ENCODE results near the gene BROX.
"Not testable (repeated sequence)": the region's sequence is repeated elsewhere in the genome, so short reads cannot be mapped to it uniquely, and the experiment has no call there.

Gene BROX, protein sequence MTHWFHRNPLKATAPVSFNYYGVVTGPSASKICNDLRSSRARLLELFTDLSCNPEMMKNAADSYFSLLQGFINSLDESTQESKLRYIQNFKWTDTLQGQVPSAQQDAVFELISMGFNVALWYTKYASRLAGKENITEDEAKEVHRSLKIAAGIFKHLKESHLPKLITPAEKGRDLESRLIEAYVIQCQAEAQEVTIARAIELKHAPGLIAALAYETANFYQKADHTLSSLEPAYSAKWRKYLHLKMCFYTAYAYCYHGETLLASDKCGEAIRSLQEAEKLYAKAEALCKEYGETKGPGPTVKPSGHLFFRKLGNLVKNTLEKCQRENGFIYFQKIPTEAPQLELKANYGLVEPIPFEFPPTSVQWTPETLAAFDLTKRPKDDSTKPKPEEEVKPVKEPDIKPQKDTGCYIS

DNA sequence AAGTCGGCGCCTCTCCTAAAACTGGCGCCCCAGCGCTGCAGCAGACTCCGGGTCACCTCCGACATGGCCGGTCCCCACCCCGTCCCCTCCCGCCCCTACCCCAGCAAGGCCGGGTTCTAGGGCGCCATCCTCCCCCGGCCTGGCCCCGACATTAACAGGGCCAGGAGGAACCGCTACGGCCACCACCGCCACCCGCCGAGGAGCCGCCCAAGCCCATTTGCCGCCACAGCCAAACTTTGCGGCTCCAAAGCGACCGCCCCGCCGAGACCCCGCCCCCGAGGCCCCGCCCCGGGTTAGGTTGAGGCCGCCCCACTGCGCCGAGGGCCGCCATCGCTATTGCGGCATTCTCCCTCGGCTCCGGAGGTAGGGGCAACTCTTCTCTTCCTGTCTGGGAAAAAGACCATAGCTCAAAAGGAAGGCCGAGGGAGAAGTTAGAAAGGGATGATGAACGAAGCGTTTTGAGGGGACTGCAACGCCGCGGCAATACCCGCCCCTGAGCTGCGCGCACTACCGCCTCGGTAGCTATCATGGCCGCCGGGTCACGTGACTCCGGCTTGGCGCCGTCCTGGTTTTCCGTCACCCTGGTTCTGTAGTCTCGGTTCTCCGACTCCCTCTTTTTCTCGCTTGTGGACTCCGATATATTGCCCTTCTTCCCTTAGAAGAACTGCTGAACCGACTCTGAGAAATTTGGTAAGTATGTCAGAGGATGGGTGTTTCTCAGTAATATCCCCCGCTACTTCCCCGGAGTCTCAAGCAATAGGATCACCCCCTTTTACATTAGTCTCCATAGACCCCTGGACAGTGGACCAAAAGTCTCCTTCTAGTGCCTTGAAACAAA, at the start of gene BROX, which contains the start of gene AIDA:
TSS of gene BROX (plus strand) at position 312 of the 838 bp plus-strand sequence. CDS start 3,136 bp downstream, outside the sequence.
TSS of gene AIDA (minus strand) at position 239 of the 838 bp plus-strand sequence. CDS start at position 65, 174 bp downstream.
- H3K27me3 Mint-ChIP-seq: no peaks in the 10 kb centered on the region
- peaks cover 47% of the 10 kb centered on the region for H3K4me1 Mint-ChIP-seq
- peak; percentile 93 for ATAC-seq
- no peaks in the 10 kb centered on the region for H3K9me3 Mint-ChIP-seq
- H3K27ac Mint-ChIP-seq: peak within 1 kb of the TSS; percentile 99
- H3K36me3 Mint-ChIP-seq: peaks cover 27% of the 10 kb centered on the region
- peak within 1 kb of the TSS; percentile 94 for H3K4me3 Mint-ChIP-seq

DNA sequence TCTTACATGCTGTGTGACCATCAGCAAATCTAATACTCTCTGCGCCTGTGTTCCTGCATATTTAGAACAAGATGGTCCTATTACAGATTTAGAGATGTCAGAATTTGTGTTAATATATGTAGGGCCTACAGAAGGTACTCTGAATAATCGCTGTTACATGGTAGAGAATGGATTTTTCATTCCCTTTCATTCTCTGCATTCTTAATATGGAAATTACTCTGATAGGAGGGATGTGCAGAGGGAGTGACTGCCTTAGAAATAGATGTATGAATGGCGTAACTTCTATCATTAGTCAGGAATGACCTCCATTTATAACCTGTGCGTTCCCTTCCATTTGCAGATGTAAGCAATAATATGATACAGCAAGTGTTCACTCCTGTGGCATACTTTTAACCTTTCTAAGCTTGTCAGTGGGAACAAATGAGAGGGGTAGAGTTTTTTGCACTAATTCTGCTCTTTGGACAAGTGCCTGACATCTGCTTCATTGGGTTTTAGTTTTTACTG, 48.9 kb upstream of the BROX start:
- peaks cover 49% of the 10 kb centered on the region for H3K36me3 Mint-ChIP-seq
- no peak overlapping the region for H3K27ac Mint-ChIP-seq
- peaks cover 2% of the 10 kb centered on the region for H3K4me1 Mint-ChIP-seq
- H3K4me3 Mint-ChIP-seq: no peak overlapping the region
- no peaks in the 10 kb centered on the region for H3K27me3 Mint-ChIP-seq
- no peaks in the 10 kb centered on the region for H3K9me3 Mint-ChIP-seq
- no peak for ATAC-seq

DNA sequence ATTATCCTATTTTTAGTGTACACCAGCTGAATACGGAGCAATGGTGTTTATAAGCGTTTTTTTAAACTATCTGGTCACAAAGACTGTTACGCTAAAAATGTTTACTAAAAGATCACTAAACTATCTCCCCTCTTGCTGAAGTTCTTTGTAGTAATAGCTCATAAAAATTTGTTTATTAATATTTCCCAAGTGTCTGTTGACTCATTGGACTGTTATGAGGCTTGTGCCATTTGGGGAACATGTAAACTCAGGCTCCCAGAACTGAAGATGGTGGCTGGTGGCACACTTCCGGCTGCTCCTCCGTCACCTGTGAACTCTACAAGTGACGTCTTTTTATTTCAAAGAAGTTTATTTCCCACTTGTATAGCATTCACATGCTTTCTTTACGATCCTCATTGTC, 46.4 kb upstream of the BROX start:
- ATAC-seq: no peak
- Mint-ChIP-seq H3K27me3 (no peaks in the 10 kb centered on the region), H3K9me3 (no peaks in the 10 kb centered on the region), H3K4me1 (no peaks in the 10 kb centered on the region), H3K36me3 (peaks cover 31% of the 10 kb centered on the region), H3K27ac (no peak overlapping the region), H3K4me3 (no peak overlapping the region)

DNA sequence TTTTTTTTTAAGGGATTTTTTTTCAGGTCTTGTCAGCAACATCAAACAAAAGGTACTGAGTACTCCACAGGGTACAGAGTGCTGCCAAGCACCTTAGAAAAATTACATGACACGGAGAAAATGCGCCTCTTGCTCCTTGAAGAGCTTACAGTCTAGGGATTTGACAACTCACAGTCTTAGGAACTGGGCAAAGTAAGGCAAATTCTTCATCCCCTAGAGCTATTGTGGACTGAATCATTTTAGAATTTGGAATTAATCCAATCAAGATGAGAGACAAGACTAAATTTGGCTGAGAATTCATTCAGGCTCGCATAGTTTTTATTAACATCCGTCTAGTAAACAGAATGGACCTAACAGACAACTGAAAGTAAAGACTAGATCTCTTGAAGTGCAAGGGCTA, 44.2 kb upstream of the BROX start:
- not testable (repeated sequence) for H3K27ac Mint-ChIP-seq, H3K4me1 Mint-ChIP-seq
- H3K36me3 Mint-ChIP-seq: peaks cover 35% of the 10 kb centered on the region

DNA sequence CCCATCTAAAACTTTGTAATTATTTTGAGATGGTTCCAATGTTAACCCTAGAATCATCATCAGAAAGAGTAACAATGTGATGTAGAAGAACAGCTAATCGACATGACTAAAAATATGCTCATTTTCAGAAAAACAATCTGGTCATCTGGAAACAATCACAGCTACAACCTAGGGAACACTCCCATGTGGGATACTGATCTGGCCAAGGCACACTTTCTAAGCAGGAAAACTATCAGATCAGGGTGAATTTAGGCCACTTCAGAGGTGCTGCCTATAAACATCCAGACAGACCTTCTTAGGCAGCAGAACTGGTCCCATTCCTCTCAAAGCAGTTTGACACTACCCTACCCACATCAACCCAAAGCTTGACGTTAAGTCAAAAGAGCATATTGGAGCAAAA, 43.3 kb upstream of the BROX start:
- not testable (repeated sequence) for H3K4me3 Mint-ChIP-seq, H3K4me1 Mint-ChIP-seq, H3K27ac Mint-ChIP-seq, H3K9me3 Mint-ChIP-seq, ATAC-seq, H3K27me3 Mint-ChIP-seq
- peaks cover 38% of the 10 kb centered on the region for H3K36me3 Mint-ChIP-seq

More for the DNA sequence above, 44.2 kb upstream of the BROX start:
- not testable (repeated sequence) for H3K4me3 Mint-ChIP-seq, H3K27me3 Mint-ChIP-seq, H3K9me3 Mint-ChIP-seq, ATAC-seq

DNA sequence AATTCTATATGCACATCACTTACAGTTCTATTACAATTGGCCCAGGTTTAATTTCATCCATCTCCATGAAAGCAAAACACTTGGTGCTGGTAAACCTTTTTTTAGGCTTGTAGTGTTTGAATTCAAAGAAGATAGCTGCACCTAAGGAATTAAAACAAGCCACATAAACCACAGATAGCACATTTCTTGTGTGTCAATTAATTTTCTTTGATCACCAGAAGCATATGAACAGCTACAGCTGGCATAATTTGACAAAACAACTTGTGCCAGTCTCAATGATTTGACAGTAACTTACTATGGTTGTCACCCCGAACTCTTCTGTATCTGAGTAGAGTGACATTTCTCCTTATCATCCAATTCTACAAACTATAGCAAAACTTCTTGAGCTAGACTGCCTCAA, 42.3 kb upstream of the BROX start:
- Mint-ChIP-seq H3K36me3 (peaks cover 37% of the 10 kb centered on the region), H3K27me3 (no peaks in the 10 kb centered on the region), H3K4me3 (no peak overlapping the region), H3K9me3 (no peaks in the 10 kb centered on the region), H3K4me1 (no peaks in the 10 kb centered on the region), H3K27ac (peak overlapping the region; percentile 37)
- ATAC-seq: no peak

DNA sequence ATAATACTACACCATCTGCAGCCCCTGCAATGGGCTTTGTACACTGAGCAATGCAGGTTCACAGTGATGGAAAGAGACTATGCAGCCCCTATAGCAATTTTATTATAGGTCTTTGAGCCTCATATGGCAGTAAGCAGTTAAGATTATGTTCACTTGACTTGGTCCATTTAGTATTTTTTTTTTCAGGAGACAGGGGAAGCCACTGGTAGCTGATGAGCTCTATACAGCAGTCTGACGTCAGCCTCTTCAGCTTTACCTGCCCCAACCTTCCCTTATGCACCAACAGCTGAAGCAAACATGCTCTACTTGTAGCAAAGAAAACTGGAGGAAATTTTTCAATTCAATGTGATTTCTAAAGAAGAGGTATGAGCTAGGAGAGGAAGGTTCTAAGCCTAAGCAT, 32.3 kb upstream of the BROX start:
- Mint-ChIP-seq H3K36me3 (peaks cover 15% of the 10 kb centered on the region), H3K27me3 (no peaks in the 10 kb centered on the region), H3K9me3 (no peaks in the 10 kb centered on the region), H3K27ac (peak overlapping the region; percentile 40), H3K4me1 (no peaks in the 10 kb centered on the region), H3K4me3 (no peak overlapping the region)
- no peak for ATAC-seq

DNA sequence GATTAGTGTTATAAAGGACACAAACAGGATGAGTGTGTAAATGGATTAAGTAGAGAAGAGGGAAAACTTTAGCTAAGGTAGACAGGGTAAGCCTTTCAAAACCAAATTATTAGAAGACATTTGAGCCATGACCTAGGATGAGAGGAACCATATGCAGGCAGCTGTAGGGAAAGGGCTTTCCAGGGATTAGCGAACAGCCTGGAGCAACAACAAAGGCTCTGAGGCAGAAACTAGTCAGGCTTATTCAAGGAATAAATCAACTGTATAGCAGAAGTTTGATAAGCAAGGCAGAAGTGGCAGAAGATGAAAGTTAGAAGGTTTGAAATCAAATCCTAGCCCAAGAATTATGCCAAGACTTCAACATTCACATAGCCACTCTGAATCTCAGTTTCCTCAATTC, 21.3 kb upstream of the BROX start:
- H3K9me3 Mint-ChIP-seq: no peaks in the 10 kb centered on the region
- peaks cover 17% of the 10 kb centered on the region for H3K36me3 Mint-ChIP-seq
- no peaks in the 10 kb centered on the region for H3K27me3 Mint-ChIP-seq
- H3K4me3 Mint-ChIP-seq: no peak overlapping the region
- H3K27ac Mint-ChIP-seq: no peak overlapping the region
- ATAC-seq: no peak
- H3K4me1 Mint-ChIP-seq: peaks cover 22% of the 10 kb centered on the region

DNA sequence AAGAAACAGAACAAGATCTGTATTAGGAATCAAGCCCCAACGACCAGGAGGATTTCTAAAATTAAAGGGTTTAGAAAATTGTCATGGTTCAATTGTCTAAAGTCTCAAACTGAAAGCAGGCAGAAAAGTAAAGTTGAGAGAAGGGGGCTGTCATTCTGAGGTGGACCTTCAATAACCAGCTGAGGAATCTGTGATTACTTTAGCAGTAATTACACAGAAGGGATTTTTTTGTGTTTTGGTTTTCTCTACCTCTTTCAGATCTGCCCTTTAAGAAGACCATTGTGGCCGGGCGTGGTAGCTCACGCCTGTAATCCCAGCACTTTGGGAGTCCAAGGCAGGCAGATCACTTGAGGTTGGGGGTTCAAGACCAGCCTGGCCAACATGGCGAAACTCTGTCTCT, 17.4 kb upstream of the BROX start:
- ATAC-seq: no peak
- no peaks in the 10 kb centered on the region for H3K9me3 Mint-ChIP-seq
- H3K4me3 Mint-ChIP-seq: no peak overlapping the region
- H3K27me3 Mint-ChIP-seq: no peaks in the 10 kb centered on the region
- H3K36me3 Mint-ChIP-seq: peaks cover 13% of the 10 kb centered on the region
- H3K4me1 Mint-ChIP-seq: peaks cover 22% of the 10 kb centered on the region
- H3K27ac Mint-ChIP-seq: peak overlapping the region; percentile 63

DNA sequence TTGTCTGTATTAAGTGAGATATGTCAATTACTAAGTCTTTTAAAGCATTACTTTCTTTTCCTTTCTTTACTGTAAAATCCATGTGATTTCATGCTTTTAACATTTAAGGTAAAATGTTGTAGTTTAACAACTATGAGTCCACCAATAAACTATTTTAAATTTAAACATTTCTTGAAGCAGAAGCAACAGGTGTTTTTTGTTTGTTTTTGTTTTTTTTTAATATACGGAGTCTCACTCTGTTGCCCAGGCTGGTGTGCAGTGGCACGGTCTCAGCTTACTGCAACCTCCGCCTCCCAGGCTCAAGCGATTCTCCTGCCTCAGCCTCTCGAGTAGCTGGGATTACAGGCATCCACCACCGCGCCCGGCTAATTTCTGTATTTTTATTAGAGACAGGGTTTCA, 15.6 kb upstream of the BROX start:
- ATAC-seq: no peak
- no peaks in the 10 kb centered on the region for H3K9me3 Mint-ChIP-seq
- H3K36me3 Mint-ChIP-seq: peaks cover 13% of the 10 kb centered on the region
- H3K27me3 Mint-ChIP-seq: no peaks in the 10 kb centered on the region
- no peak overlapping the region for H3K4me3 Mint-ChIP-seq
- no peak overlapping the region for H3K27ac Mint-ChIP-seq
- H3K4me1 Mint-ChIP-seq: peaks cover 22% of the 10 kb centered on the region

DNA sequence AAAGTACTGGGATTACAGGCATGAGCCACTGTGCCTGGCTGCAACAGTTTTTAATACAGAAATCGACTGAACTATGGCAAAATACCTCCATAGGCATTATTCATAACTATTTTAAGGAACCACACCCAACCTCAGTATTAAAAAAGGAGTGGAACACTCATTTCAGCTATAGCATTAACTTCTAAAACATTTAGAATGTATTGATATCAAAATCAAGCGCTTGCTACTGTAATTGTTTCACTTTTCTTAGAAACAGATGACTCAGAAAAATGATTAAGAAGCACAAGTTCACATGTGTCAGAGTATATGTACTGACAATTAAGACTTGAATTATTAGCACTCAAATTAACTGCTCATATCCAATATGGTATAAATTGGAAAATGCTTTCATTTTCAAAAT, 15.2 kb upstream of the BROX start:
- Mint-ChIP-seq H3K27ac (no peak overlapping the region), H3K9me3 (no peaks in the 10 kb centered on the region), H3K36me3 (peaks cover 14% of the 10 kb centered on the region), H3K4me1 (peaks cover 22% of the 10 kb centered on the region), H3K27me3 (no peaks in the 10 kb centered on the region), H3K4me3 (no peak overlapping the region)
- no peak for ATAC-seq

DNA sequence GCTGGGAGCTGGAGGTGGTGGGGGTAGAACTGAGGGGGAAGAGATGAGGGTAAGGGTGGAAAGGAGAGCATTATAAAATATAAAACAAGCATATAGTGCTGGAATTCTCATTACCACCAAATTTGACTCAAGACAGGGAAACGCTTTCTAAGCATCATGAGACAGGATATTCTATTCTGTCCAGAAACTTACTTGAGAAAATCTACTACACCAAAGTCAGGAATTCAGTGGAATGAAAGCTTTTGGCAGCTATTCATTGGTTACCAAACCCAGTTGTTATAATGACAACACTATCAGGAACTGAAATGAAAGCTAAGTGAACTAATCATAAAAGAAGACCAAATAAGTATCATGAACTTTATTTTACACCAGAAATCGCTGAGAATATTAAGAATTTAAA, 14.5 kb upstream of the BROX start:
- Mint-ChIP-seq H3K27me3 (no peaks in the 10 kb centered on the region), H3K27ac (no peak overlapping the region), H3K4me3 (no peak overlapping the region), H3K4me1 (peaks cover 16% of the 10 kb centered on the region), H3K36me3 (peaks cover 14% of the 10 kb centered on the region), H3K9me3 (no peaks in the 10 kb centered on the region)
- ATAC-seq: no peak

DNA sequence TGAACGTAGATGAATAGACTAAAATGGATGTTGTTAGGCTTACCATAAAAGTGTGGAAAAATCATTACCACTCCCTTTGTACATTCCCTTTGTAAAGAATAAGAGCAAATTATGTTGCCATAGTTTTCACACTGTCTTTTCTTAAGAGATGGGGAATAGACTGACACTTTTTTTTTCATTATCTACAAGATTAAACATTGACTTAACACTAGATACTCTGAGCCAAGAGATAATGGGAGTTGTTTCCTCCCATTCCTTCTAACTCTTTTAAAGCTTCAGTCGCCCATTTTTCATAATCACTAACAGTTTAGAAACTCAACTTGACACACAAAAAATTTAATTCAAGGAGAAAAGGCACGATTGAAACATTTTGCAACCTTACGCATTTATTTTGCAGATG, 10.2 kb upstream of the BROX start:
- peak overlapping the region; percentile 33 for H3K27ac Mint-ChIP-seq
- H3K27me3 Mint-ChIP-seq: no peaks in the 10 kb centered on the region
- peaks cover 26% of the 10 kb centered on the region for H3K36me3 Mint-ChIP-seq
- no peak overlapping the region for H3K4me3 Mint-ChIP-seq
- peaks cover 3% of the 10 kb centered on the region for H3K9me3 Mint-ChIP-seq
- H3K4me1 Mint-ChIP-seq: peaks cover 27% of the 10 kb centered on the region
- ATAC-seq: no peak

DNA sequence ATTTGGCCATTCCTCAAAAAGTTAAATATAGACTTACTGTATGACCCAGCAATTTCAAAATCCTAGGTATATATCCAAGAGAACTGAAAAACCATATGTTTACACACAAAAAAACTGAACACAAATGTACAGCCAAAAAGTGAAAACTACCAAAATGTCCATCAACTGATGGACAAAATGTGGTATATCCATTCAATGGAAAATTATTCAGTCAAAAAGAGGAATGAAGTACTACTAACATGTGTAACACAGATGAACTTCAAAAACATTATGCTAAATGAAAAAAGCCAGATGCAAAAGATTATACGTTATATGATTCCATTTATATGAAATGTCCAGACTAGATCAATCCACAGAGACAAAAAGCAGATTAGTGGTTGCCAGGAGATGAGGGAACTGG, 8.1 kb upstream of the BROX start:
- H3K9me3 Mint-ChIP-seq: peaks cover 3% of the 10 kb centered on the region
- peaks cover 37% of the 10 kb centered on the region for H3K4me1 Mint-ChIP-seq
- no peak for ATAC-seq
- H3K4me3 Mint-ChIP-seq: no peak overlapping the region
- H3K27ac Mint-ChIP-seq: peak overlapping the region; percentile 37
- H3K36me3 Mint-ChIP-seq: peaks cover 26% of the 10 kb centered on the region
- no peaks in the 10 kb centered on the region for H3K27me3 Mint-ChIP-seq

DNA sequence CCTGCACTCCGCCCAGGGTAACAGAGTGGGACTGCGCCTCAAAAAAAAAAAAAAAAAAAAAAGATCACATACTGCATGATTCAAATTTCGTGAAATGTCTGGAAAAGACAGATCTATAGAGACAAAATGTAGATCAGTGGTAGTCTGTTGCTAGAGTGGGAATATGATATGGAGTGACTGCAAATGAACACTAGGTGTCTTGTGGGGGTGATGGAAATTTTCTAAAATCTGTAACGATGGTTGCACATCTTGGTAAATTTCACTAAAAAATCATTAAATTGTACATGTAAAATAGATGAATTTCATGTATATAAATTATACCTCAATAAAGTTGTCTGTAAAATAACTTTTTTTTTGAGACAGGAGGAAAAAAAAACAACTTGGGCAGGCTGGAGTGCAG, 5.5 kb upstream of the BROX start:
- no peak overlapping the region for H3K4me3 Mint-ChIP-seq
- H3K9me3 Mint-ChIP-seq: peaks cover 3% of the 10 kb centered on the region
- H3K4me1 Mint-ChIP-seq: peaks cover 57% of the 10 kb centered on the region
- H3K27me3 Mint-ChIP-seq: no peaks in the 10 kb centered on the region
- ATAC-seq: no peak
- no peak overlapping the region for H3K27ac Mint-ChIP-seq
- H3K36me3 Mint-ChIP-seq: peaks cover 38% of the 10 kb centered on the region

Data from stimulated activated memory B cell treated with anti-CD40 and anti-IgM and Interleukin-4, amounts not matched to agents 10 μg/mL and 1 μg/mL and 100 μg/mL, for 72 hours (primary cell).